ENCODE measurements around the gene CUX1. TPM values are rescaled to one million over a fixed set of nuclear protein-coding genes. Genes with fewer than 3 reads are reported as not detected.

CUX1 gene
- total RNA-seq, 1 experiment from 2014 or later = 116 TPM

DNA sequence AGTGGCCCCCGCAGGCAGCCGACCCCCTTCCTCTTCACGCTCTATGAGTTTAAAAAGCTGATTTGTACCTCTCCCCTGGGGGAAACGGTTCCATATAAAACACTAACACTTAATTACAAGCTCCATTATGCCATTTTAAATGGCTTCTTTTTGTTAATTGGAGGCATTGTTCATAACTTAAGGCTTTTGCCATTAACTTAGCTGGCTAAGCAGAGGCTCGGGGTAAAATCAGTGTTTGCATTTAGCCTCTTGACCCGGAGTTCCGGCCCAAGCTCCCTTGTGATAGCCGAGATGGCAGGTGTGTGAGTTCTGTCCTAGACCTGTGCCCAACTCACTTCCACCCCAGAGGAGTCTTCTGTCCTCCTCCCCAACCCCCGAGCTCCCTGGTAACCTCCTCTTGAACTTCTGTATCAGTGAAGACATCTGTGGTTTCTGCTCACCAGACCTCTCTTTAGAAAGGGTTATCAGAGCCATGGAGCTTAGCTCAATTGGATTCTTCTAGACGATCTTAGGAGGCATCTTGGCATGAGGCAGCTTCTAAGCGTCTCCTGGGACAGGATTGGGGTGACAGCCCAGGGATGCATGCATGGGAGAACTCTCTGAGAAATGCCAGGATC, 435.0 kb downstream of the CUX1 start:
- Mint-ChIP-seq H3K27me3 (ENCODE audit: insufficient read depth, unreplicated experiment) (no peaks in the 10 kb centered on the region), H3K9me3 (ENCODE audit: unreplicated experiment) (no peaks in the 10 kb centered on the region), H3K36me3 (ENCODE audit: insufficient read depth, unreplicated experiment) (peaks cover 62% of the 10 kb centered on the region), H3K27ac (ENCODE audit: unreplicated experiment) (no peak overlapping the region), H3K4me1 (ENCODE audit: low read depth, unreplicated experiment) (no peaks in the 10 kb centered on the region), H3K4me3 (ENCODE audit: unreplicated experiment) (no peak overlapping the region)
- no TSS peak for BruUV-seq (replicated peaks)
- CTCF ChIA-PET = no interaction called here
- intact Hi-C loops (cut with micrococcal nuclease; ENCODE audit: unreplicated experiment) = no loop called here
- POLR2A ChIA-PET = no interaction called here
- Histone ChIP-seq H3K4me1 (no peaks in the 10 kb centered on the region), H3K9me3 (no peaks in the 10 kb centered on the region), H3K4me3 (ENCODE audit: low read depth, low read length) (no peak overlapping the region), H3K27me3 (replicated peaks; ENCODE audit: control insufficient read depth, insufficient read depth, low read length) (no peaks in the 10 kb centered on the region), H3K36me3 (ENCODE audit: control insufficient read depth, insufficient read depth, low read length) (0 out of 2 replicates have a peak, but pooled peaks cover 4% of the 10 kb centered on the region)
- TF ChIP-seq, protein P1, sequence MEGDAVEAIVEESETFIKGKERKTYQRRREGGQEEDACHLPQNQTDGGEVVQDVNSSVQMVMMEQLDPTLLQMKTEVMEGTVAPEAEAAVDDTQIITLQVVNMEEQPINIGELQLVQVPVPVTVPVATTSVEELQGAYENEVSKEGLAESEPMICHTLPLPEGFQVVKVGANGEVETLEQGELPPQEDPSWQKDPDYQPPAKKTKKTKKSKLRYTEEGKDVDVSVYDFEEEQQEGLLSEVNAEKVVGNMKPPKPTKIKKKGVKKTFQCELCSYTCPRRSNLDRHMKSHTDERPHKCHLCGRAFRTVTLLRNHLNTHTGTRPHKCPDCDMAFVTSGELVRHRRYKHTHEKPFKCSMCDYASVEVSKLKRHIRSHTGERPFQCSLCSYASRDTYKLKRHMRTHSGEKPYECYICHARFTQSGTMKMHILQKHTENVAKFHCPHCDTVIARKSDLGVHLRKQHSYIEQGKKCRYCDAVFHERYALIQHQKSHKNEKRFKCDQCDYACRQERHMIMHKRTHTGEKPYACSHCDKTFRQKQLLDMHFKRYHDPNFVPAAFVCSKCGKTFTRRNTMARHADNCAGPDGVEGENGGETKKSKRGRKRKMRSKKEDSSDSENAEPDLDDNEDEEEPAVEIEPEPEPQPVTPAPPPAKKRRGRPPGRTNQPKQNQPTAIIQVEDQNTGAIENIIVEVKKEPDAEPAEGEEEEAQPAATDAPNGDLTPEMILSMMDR (IDR thresholded peaks at IDR 0.05; ENCODE audit: insufficient read depth in 1 of 2, low read depth in 1 of 2, low read length in 1 of 2, severe bottlenecking in 1 of 2, unreplicated experiment in 1 of 2) = no peak
- no peak for DNase-seq

- H3K27me3 Mint-ChIP-seq (ENCODE audit: insufficient read depth, unreplicated experiment) = no peaks in the 10 kb centered on the region
- H3K4me3 ChIP-seq (ENCODE audit: low read depth, low read length) = no peak overlapping the region
- TF ChIP-seq, protein P1 (IDR thresholded peaks at IDR 0.05; ENCODE audit: insufficient read depth in 1 of 2, low read depth in 1 of 2, low read length in 1 of 2, severe bottlenecking in 1 of 2, unreplicated experiment in 1 of 2) = no peak
- no peaks in the 10 kb centered on the region for H3K9me3 ChIP-seq
- no peak overlapping the region for H3K27ac Mint-ChIP-seq (ENCODE audit: unreplicated experiment)
- intact Hi-C loops (cut with micrococcal nuclease; ENCODE audit: unreplicated experiment) = no loop called here
- no peaks in the 10 kb centered on the region for H3K4me1 Mint-ChIP-seq (ENCODE audit: low read depth, unreplicated experiment)
- H3K9me3 Mint-ChIP-seq (ENCODE audit: unreplicated experiment) = no peaks in the 10 kb centered on the region
- 0 out of 2 replicates have a peak, but pooled peaks cover 4% of the 10 kb centered on the region for H3K36me3 ChIP-seq (ENCODE audit: control insufficient read depth, insufficient read depth, low read length)
- ChIA-PET POLR2A (no interaction called here), CTCF (no interaction called here)
- H3K4me1 ChIP-seq = no peaks in the 10 kb centered on the region
- peaks cover 55% of the 10 kb centered on the region for H3K36me3 Mint-ChIP-seq (ENCODE audit: insufficient read depth, unreplicated experiment)
- H3K27me3 ChIP-seq (replicated peaks; ENCODE audit: control insufficient read depth, insufficient read depth, low read length) = no peaks in the 10 kb centered on the region
- BruUV-seq (replicated peaks) = no TSS peak
- no peak for DNase-seq
- H3K4me3 Mint-ChIP-seq (ENCODE audit: unreplicated experiment) = no peak overlapping the region
Measured at GRCh38 chr7:102253066-102253972, 435.9 kb downstream of the CUX1 start.

GRCh38 chr7:102253973-102254370, 436.5 kb downstream of the CUX1 start:
- Histone ChIP-seq H3K36me3 (ENCODE audit: control insufficient read depth, insufficient read depth, low read length) (0 out of 2 replicates have a peak, but pooled peaks cover 4% of the 10 kb centered on the region), H3K9me3 (no peaks in the 10 kb centered on the region), H3K27me3 (replicated peaks; ENCODE audit: control insufficient read depth, insufficient read depth, low read length) (no peaks in the 10 kb centered on the region), H3K4me1 (no peaks in the 10 kb centered on the region), H3K4me3 (ENCODE audit: low read depth, low read length) (no peak overlapping the region)
- no TSS peak for BruUV-seq (replicated peaks)
- TF ChIP-seq, protein P1 (IDR thresholded peaks at IDR 0.05; ENCODE audit: insufficient read depth in 1 of 2, low read depth in 1 of 2, low read length in 1 of 2, severe bottlenecking in 1 of 2, unreplicated experiment in 1 of 2) = no peak
- DNase-seq = no peak
- ChIA-PET POLR2A (no interaction called here), CTCF (no interaction called here)
- H3K36me3 Mint-ChIP-seq (ENCODE audit: insufficient read depth, unreplicated experiment) = peaks cover 59% of the 10 kb centered on the region
- H3K4me3 Mint-ChIP-seq (ENCODE audit: unreplicated experiment) = no peak overlapping the region
- H3K27me3 Mint-ChIP-seq (ENCODE audit: insufficient read depth, unreplicated experiment) = no peaks in the 10 kb centered on the region
- no peaks in the 10 kb centered on the region for H3K9me3 Mint-ChIP-seq (ENCODE audit: unreplicated experiment)
- no peak overlapping the region for H3K27ac Mint-ChIP-seq (ENCODE audit: unreplicated experiment)
- intact Hi-C loops (cut with micrococcal nuclease; ENCODE audit: unreplicated experiment) = no loop called here
- H3K4me1 Mint-ChIP-seq (ENCODE audit: low read depth, unreplicated experiment) = no peaks in the 10 kb centered on the region

Measured in Caco-2 (cell line).